ENCODE data around the gene SLC15A3.

Gene SLC15A3

GRCh38 chr11:60889869-60890311, 62.1 kb downstream of the SLC15A3 start:
- DNase-seq (ENCODE audit: low read depth), result no peak

- DNase-seq (ENCODE audit: low read depth), result peak; percentile 70
These were observed 64.4 kb downstream of the SLC15A3 start for GRCh38 chr11:60887556-60887955.

All from ELR (cell line).